Liver (tissue), 9 donors: Measurements from ENCODE around the gene SMG5. TPM values are rescaled to one million over a fixed set of nuclear protein-coding genes. Genes with fewer than 3 reads are reported as not detected.
A peak's percentile ranks its signal among the peaks of the same experiment; 100 is the strongest.

ENCODE experiments used
- DNase-seq: peaks from one replicate; pipeline ENCODE4 v3.0.0-alpha.2; 2017; ENCODE audit warnings: low spot score
- H3K27ac ChIP-seq, 2 donors: one replicate each; pipeline ENCODE4 v1.7.0; 2013; ENCODE audit warnings: inconsistent platforms in 2 of 2, low read length in 2 of 2, control low read depth in 1 of 2, low read depth in 1 of 2, mild to moderate bottlenecking in 1 of 2
- H3K27me3 ChIP-seq, 4 donors: one replicate each; pipeline versions ENCODE4 v1.6.1 to v1.7.0; 2013; ENCODE audit warnings: low read length in 3 of 4, inconsistent platforms in 1 of 4, mild to moderate bottlenecking in 1 of 4, moderate library complexity in 1 of 4; ENCODE audit not compliant: control insufficient read depth in 4 of 4, insufficient read depth in 4 of 4
- H3K36me3 ChIP-seq, 4 donors: one replicate each; pipeline versions ENCODE4 v1.6.1 to v1.7.0; 2013; ENCODE audit warnings: low read length in 3 of 4, mild to moderate bottlenecking in 3 of 4, low read depth in 1 of 4, moderate library complexity in 1 of 4; ENCODE audit not compliant: control insufficient read depth in 4 of 4, insufficient read depth in 3 of 4
- H3K4me1 ChIP-seq, 4 donors: one replicate each; pipeline versions ENCODE4 v1.6.1 to v1.7.0; 2013; ENCODE audit warnings: low read length in 3 of 4, mild to moderate bottlenecking in 3 of 4, moderate library complexity in 1 of 4; ENCODE audit not compliant: control insufficient read depth in 4 of 4, insufficient read depth in 4 of 4
- H3K4me3 ChIP-seq, 3 donors: one replicate each; pipeline versions ENCODE4 v1.6.1 to v1.7.0; 2013; ENCODE audit warnings: low read length in 3 of 3, control low read depth in 1 of 3, low read depth in 1 of 3, mild to moderate bottlenecking in 1 of 3
- H3K9ac ChIP-seq, 2 donors: one replicate each; pipeline ENCODE4 v1.7.0; 2013; ENCODE audit warnings: low read length in 2 of 2, mild to moderate bottlenecking in 2 of 2, moderate library complexity in 2 of 2, control low read depth in 1 of 2, low read depth in 1 of 2
- H3K9me3 ChIP-seq, 4 donors: one replicate each; pipeline versions ENCODE4 v1.6.1 to v1.7.0; 2013; ENCODE audit warnings: low read length in 3 of 4; ENCODE audit not compliant: control insufficient read depth in 4 of 4
- EGR1 ChIP-seq, 2 donors: IDR thresholded peaks; 2 replicates each; pipeline ENCODE4 v1.6.1; 2016 to 2018; ENCODE audit warnings: antibody characterized with exemption in 2 of 2, low read depth in 2 of 2
- FOXA1 ChIP-seq: IDR thresholded peaks from 2 replicates; pipeline ENCODE4 v1.6.1; 2016; ENCODE audit warnings: antibody characterized with exemption
- FOXA2 ChIP-seq: IDR thresholded peaks from 2 replicates; pipeline ENCODE4 v1.6.1; 2016; ENCODE audit warnings: antibody characterized with exemption
- GABPA ChIP-seq, 2 donors: IDR thresholded peaks in 1 of 2; conservative IDR thresholded peaks in 1 of 2; 2 replicates each; pipeline ENCODE4 v1.6.1; 2016; ENCODE audit warnings: antibody characterized with exemption in 2 of 2, mild to moderate bottlenecking in 1 of 2, moderate library complexity in 1 of 2
- HNF4A ChIP-seq, 2 donors: conservative IDR thresholded peaks; 2 replicates each; pipeline ENCODE4 v1.6.1; 2016; ENCODE audit warnings: antibody characterized with exemption in 2 of 2, mild to moderate bottlenecking in 2 of 2
- HNF4G ChIP-seq: IDR thresholded peaks from 2 replicates; pipeline ENCODE4 v1.6.1; 2016; ENCODE audit warnings: antibody characterized with exemption
- JUND ChIP-seq, 2 donors: IDR thresholded peaks; 2 replicates each; pipeline ENCODE4 v1.6.1; 2016; ENCODE audit warnings: antibody characterized with exemption in 2 of 2
- NR2F2 ChIP-seq: IDR thresholded peaks from 2 replicates; pipeline ENCODE4 v1.6.1; 2016; ENCODE audit warnings: antibody characterized with exemption
- RAD21 ChIP-seq, 2 donors: IDR thresholded peaks; 2 replicates each; pipeline ENCODE4 v1.6.1; 2016; ENCODE audit warnings: antibody characterized with exemption in 2 of 2, mild to moderate bottlenecking in 2 of 2
- RXRA ChIP-seq, 2 donors: IDR thresholded peaks; 2 replicates each; pipeline ENCODE4 v1.6.1; 2017 to 2018; ENCODE audit warnings: antibody characterized with exemption in 2 of 2, mild to moderate bottlenecking in 1 of 2
- SP1 ChIP-seq: IDR thresholded peaks from 2 replicates; pipeline ENCODE4 v1.6.1; 2018; ENCODE audit warnings: antibody characterized with exemption, mild to moderate bottlenecking
- TAF1 ChIP-seq: conservative IDR thresholded peaks from 2 replicates; pipeline ENCODE4 v1.6.1; 2016; ENCODE audit warnings: antibody characterized with exemption, mild to moderate bottlenecking
- YY1 ChIP-seq: IDR thresholded peaks from 2 replicates; pipeline ENCODE4 v1.6.1; 2016; ENCODE audit warnings: antibody characterized with exemption, mild to moderate bottlenecking
- WGBS: extraction: QIAGEN DNeasy Blood & Tissue Kit; methylation state at CpG from one replicate; pipeline ENCODE4 v1.1.7; 2013; 5-methylcytosine and 5-hydroxymethylcytosine counted together
- polyA plus RNA-seq, 2 donors: library from polyadenylated mRNA; stranded (reverse) in 1 of 2; unstranded in 1 of 2; fragments of 200-250 nt in 1 of 2; fragments of >200 nt in 1 of 2; fragmentation: Nextera tagmentation in 1 of 2; extraction: Ambion mirVana in 1 of 2; gene quantifications; one replicate each; pipeline versions ENCODE4 v1.2.1 to v1.2.3, GENCODE V29; 2013 to 2015
- total RNA-seq, 2 donors: library from RNA; depleted of rRNA; stranded (reverse); fragments of >200 nt; gene quantifications; one replicate each; pipeline ENCODE4 v1.2.3, GENCODE V29; 2014
- TF ChIP-seq, protein P1 (sequence below): IDR thresholded peaks from 2 replicates; pipeline ENCODE4 v1.6.1; 2016; ENCODE audit warnings: antibody characterized with exemption
- TF ChIP-seq, protein P2 (sequence below): IDR thresholded peaks from 2 replicates; pipeline ENCODE4 v1.6.1; 2016; ENCODE audit warnings: antibody characterized with exemption, mild to moderate bottlenecking
- TF ChIP-seq, protein P3 (sequence below): IDR thresholded peaks from 2 replicates; pipeline ENCODE4 v1.6.1; 2016; ENCODE audit warnings: antibody characterized with exemption
- TF ChIP-seq, protein P4 (sequence below): IDR thresholded peaks from 2 replicates; pipeline ENCODE4 v1.6.1; 2016; ENCODE audit warnings: antibody characterized with exemption
- TF ChIP-seq, protein P5 (sequence below): fragments of 150-350 bp; IDR thresholded peaks from 2 replicates; pipeline ENCODE4 v1.5.1; 2017; ENCODE audit warnings: improper control_type of control experiment, low read depth, low read length; ENCODE audit not compliant: missing input control
- donor health status: healthy.
- donor health status: healthy.
- donor health status: healthy.
- donor health status: healthy.
- donor health status: healthy.

Gene SMG5
- total and polyA plus RNA-seq, 4 donors, result 22.9 to 59.1 (median 35.7) TPM

DNA sequence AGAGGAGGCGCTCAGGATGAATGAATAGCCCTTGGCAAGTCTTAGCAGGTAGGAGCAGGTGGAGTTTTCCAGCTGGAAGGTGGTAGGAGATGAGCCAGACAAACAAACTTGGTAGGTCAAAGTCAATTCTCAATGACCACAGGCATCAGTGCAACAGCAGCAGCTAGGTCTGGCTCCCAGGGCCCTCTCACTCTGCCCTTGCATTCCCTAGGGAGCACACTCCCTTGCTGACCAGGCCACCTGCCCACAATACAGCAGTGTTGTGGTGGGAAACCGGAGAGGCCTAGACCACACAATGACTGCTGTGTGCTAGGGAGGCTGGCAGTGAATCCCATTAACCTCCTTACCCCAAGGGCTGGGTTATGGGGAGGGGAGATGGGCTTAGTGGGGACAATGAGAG, 21.7 kb downstream of the SMG5 start:
- H3K27ac ChIP-seq, result no peak overlapping the region
- TF ChIP-seq FOXA1, result no peak
- TF ChIP-seq, protein P1, sequence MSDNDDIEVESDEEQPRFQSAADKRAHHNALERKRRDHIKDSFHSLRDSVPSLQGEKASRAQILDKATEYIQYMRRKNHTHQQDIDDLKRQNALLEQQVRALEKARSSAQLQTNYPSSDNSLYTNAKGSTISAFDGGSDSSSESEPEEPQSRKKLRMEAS, result no peak
- no peak for TF ChIP-seq RXRA (IDR thresholded peaks at IDR 0.05)
- H3K9me3 ChIP-seq, result no peaks in the 10 kb centered on the region
- WGBS, result 96% methylated on average over 2 of the region's 2 CpGs
- H3K27me3 ChIP-seq, result no peaks in the 10 kb centered on the region
- H3K4me1 ChIP-seq, result peaks cover 0 to 5% (median 2%) of the 10 kb centered on the region in 4 donors
- peaks cover 16 to 88% (median 66%) of the 10 kb centered on the region in 4 donors for H3K36me3 ChIP-seq
- no peak overlapping the region for H3K9ac ChIP-seq
- H3K4me3 ChIP-seq, result no peak overlapping the region
- DNase-seq, result no peak

DNA sequence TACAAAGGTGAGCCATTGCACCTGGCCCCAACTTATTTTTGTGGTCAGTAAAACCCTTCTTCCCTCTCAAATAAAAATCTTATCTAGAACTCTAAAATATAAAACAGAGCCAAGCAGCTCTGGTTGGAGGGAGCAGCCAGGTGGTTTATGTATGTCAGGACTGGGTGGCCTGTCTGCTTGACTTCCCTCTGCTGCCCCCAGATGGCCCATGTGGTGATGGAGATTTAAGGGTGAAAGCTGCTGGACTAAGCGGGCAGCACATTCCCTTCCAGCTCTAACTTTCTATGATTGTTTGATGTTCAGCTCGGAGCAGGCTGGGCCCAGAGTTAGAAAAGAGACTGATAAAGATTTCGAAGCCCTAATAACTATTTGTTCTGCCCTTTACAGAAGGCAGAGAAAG, 22.8 kb downstream of the SMG5 start:
- H3K27me3 ChIP-seq, result no peaks in the 10 kb centered on the region
- WGBS, result 90% methylated on average over 3 of the region's 3 CpGs
- H3K9me3 ChIP-seq, result no peaks in the 10 kb centered on the region
- H3K27ac ChIP-seq, result no peak overlapping the region
- peaks cover 0 to 5% (median 2%) of the 10 kb centered on the region in 4 donors for H3K4me1 ChIP-seq
- peaks cover 16 to 81% (median 60%) of the 10 kb centered on the region in 4 donors for H3K36me3 ChIP-seq
- DNase-seq, result no peak
- H3K9ac ChIP-seq, result no peak overlapping the region
- no peak overlapping the region for H3K4me3 ChIP-seq
- TF ChIP-seq FOXA1 (no peak), RAD21 (IDR thresholded peaks at IDR 0.05) (peak in 1 of 2 donors; percentile 23)

DNA sequence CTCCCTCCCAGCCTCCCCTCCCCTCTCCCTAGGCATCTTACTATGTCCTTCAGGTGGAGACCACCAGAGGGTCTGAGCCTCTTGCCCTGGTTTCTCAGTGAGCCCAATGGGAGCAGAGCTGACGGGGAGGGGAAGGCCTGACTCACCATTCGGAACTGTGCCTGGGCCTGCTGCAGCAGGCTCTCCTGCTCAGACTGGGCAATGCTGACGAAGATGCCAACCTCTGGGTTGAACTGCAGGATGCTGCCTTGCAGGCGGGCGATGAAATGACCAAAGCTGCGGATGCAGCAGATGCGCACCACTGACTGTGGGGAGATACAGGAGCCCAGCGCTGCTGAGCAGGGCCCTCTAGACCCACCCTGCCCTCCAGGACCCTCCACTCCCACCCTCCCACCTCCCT, 23.8 kb downstream of the SMG5 start:
- H3K4me1 ChIP-seq, result peaks cover 0 to 5% (median 2%) of the 10 kb centered on the region in 4 donors
- H3K4me3 ChIP-seq, result no peak overlapping the region
- H3K36me3 ChIP-seq, result peaks cover 16 to 79% (median 58%) of the 10 kb centered on the region in 4 donors
- H3K9me3 ChIP-seq, result no peaks in the 10 kb centered on the region
- H3K27me3 ChIP-seq, result no peaks in the 10 kb centered on the region
- H3K9ac ChIP-seq, result no peak overlapping the region
- 95% methylated on average over 8 of the region's 8 CpGs for WGBS
- no peak overlapping the region for H3K27ac ChIP-seq
- no peak for DNase-seq
- TF ChIP-seq TAF1 (no peak), NR2F2 (no peak), HNF4G (no peak), JUND (IDR thresholded peaks at IDR 0.05) (no peak), YY1 (no peak), SP1 (no peak), HNF4A (conservative IDR thresholded peaks at IDR 0.05) (no peak), RAD21 (IDR thresholded peaks at IDR 0.05) (no peak), FOXA2 (no peak), EGR1 (IDR thresholded peaks at IDR 0.05; ENCODE audit: low read depth in 2 of 2) (no peak), FOXA1 (no peak), GABPA (IDR thresholded peaks at IDR 0.05 in 1 of 2, conservative IDR thresholded peaks at IDR 0.05 in 1 of 2) (no peak), RXRA (IDR thresholded peaks at IDR 0.05) (no peak)
- TF ChIP-seq, protein P1, result no peak
- TF ChIP-seq, protein P2, sequence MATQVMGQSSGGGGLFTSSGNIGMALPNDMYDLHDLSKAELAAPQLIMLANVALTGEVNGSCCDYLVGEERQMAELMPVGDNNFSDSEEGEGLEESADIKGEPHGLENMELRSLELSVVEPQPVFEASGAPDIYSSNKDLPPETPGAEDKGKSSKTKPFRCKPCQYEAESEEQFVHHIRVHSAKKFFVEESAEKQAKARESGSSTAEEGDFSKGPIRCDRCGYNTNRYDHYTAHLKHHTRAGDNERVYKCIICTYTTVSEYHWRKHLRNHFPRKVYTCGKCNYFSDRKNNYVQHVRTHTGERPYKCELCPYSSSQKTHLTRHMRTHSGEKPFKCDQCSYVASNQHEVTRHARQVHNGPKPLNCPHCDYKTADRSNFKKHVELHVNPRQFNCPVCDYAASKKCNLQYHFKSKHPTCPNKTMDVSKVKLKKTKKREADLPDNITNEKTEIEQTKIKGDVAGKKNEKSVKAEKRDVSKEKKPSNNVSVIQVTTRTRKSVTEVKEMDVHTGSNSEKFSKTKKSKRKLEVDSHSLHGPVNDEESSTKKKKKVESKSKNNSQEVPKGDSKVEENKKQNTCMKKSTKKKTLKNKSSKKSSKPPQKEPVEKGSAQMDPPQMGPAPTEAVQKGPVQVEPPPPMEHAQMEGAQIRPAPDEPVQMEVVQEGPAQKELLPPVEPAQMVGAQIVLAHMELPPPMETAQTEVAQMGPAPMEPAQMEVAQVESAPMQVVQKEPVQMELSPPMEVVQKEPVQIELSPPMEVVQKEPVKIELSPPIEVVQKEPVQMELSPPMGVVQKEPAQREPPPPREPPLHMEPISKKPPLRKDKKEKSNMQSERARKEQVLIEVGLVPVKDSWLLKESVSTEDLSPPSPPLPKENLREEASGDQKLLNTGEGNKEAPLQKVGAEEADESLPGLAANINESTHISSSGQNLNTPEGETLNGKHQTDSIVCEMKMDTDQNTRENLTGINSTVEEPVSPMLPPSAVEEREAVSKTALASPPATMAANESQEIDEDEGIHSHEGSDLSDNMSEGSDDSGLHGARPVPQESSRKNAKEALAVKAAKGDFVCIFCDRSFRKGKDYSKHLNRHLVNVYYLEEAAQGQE, result no peak
- TF ChIP-seq, protein P3, sequence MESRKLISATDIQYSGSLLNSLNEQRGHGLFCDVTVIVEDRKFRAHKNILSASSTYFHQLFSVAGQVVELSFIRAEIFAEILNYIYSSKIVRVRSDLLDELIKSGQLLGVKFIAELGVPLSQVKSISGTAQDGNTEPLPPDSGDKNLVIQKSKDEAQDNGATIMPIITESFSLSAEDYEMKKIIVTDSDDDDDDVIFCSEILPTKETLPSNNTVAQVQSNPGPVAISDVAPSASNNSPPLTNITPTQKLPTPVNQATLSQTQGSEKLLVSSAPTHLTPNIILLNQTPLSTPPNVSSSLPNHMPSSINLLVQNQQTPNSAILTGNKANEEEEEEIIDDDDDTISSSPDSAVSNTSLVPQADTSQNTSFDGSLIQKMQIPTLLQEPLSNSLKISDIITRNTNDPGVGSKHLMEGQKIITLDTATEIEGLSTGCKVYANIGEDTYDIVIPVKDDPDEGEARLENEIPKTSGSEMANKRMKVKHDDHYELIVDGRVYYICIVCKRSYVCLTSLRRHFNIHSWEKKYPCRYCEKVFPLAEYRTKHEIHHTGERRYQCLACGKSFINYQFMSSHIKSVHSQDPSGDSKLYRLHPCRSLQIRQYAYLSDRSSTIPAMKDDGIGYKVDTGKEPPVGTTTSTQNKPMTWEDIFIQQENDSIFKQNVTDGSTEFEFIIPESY, result no peak
- TF ChIP-seq, protein P4, sequence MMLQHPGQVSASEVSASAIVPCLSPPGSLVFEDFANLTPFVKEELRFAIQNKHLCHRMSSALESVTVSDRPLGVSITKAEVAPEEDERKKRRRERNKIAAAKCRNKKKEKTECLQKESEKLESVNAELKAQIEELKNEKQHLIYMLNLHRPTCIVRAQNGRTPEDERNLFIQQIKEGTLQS, result no peak
- TF ChIP-seq, protein P5, sequence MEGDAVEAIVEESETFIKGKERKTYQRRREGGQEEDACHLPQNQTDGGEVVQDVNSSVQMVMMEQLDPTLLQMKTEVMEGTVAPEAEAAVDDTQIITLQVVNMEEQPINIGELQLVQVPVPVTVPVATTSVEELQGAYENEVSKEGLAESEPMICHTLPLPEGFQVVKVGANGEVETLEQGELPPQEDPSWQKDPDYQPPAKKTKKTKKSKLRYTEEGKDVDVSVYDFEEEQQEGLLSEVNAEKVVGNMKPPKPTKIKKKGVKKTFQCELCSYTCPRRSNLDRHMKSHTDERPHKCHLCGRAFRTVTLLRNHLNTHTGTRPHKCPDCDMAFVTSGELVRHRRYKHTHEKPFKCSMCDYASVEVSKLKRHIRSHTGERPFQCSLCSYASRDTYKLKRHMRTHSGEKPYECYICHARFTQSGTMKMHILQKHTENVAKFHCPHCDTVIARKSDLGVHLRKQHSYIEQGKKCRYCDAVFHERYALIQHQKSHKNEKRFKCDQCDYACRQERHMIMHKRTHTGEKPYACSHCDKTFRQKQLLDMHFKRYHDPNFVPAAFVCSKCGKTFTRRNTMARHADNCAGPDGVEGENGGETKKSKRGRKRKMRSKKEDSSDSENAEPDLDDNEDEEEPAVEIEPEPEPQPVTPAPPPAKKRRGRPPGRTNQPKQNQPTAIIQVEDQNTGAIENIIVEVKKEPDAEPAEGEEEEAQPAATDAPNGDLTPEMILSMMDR, result no peak
